Measurements from ENCODE around the gene SMAD3.

DNA sequence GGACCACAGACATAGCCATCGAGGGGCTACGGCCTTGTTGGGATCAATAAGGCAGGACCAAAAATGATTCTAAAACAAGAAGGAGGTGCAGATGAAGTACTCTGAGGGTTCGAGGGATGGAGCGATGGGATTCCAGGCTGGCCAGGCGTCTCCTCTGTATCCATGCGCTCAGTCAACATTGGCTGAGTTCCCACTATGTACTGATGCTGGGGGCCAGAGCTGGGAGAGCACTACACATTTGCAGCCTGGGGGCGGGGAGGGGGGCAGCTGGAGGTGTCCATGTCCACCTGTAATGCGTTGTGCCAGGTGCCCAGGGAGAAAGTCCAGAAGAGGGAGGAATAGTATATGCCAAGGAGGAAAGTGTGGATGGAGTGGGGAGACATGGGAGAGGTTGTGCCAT is 107.6 kb downstream of the SMAD3 start:
- TF ChIP-seq, protein P1, sequence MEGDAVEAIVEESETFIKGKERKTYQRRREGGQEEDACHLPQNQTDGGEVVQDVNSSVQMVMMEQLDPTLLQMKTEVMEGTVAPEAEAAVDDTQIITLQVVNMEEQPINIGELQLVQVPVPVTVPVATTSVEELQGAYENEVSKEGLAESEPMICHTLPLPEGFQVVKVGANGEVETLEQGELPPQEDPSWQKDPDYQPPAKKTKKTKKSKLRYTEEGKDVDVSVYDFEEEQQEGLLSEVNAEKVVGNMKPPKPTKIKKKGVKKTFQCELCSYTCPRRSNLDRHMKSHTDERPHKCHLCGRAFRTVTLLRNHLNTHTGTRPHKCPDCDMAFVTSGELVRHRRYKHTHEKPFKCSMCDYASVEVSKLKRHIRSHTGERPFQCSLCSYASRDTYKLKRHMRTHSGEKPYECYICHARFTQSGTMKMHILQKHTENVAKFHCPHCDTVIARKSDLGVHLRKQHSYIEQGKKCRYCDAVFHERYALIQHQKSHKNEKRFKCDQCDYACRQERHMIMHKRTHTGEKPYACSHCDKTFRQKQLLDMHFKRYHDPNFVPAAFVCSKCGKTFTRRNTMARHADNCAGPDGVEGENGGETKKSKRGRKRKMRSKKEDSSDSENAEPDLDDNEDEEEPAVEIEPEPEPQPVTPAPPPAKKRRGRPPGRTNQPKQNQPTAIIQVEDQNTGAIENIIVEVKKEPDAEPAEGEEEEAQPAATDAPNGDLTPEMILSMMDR (conservative IDR thresholded peaks at IDR 0.05) = no peak
- no peak for TF ChIP-seq EZH2 (IDR thresholded peaks at IDR 0.05; ENCODE audit: low read depth)

All from PC-9 (cell line).